Suprapubic skin (tissue), 4 donors: ENCODE measurements around the gene NR2F6.

Source experiments
- EP300 ChIP-seq: sonication (generic); formaldehyde crosslinking; IDR thresholded peaks from one replicate; pipeline ENCODE4 v1.6.1; 2017; ENCODE audit warnings: antibody characterized with exemption
- POLR2A ChIP-seq, 2 donors: fragments of 450-650 bp; IDR thresholded peaks; one replicate each; pipeline ENCODE4 v1.6.1; 2017; ENCODE audit warnings: antibody characterized with exemption in 2 of 2, mild to moderate bottlenecking in 2 of 2, moderate library complexity in 2 of 2
- POLR2AphosphoS5 ChIP-seq, 3 donors: sonication (generic); formaldehyde crosslinking; IDR thresholded peaks; one replicate each; pipeline ENCODE4 v1.6.1; 2017; ENCODE audit warnings: antibody characterized with exemption in 3 of 3
- TF ChIP-seq, protein P1 (sequence below), 2 donors: fragments of 200-600 bp in 1 of 2; fragments of 450-650 bp in 1 of 2; sonication (generic) in 1 of 2; IDR thresholded peaks; one replicate each; pipeline ENCODE4 v1.5.1; 2016 to 2019; ENCODE audit warnings: antibody characterized with exemption in 2 of 2, mild to moderate bottlenecking in 1 of 2, moderate library complexity in 1 of 2

DNA sequence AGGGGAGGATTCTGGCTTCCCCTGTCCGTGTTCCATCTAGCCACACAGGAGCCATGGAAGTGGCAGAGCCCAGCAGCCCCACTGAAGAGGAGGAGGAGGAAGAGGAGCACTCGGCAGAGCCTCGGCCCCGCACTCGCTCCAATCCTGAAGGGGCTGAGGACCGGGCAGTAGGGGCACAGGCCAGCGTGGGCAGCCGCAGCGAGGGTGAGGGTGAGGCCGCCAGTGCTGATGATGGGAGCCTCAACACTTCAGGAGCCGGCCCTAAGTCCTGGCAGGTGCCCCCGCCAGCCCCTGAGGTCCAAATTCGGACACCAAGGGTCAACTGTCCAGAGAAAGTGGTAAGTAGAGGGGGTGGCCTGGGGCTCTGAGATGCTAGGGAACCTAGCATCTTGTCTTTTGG, 23.0 kb upstream of the NR2F6 start:
- TF ChIP-seq, protein P1, sequence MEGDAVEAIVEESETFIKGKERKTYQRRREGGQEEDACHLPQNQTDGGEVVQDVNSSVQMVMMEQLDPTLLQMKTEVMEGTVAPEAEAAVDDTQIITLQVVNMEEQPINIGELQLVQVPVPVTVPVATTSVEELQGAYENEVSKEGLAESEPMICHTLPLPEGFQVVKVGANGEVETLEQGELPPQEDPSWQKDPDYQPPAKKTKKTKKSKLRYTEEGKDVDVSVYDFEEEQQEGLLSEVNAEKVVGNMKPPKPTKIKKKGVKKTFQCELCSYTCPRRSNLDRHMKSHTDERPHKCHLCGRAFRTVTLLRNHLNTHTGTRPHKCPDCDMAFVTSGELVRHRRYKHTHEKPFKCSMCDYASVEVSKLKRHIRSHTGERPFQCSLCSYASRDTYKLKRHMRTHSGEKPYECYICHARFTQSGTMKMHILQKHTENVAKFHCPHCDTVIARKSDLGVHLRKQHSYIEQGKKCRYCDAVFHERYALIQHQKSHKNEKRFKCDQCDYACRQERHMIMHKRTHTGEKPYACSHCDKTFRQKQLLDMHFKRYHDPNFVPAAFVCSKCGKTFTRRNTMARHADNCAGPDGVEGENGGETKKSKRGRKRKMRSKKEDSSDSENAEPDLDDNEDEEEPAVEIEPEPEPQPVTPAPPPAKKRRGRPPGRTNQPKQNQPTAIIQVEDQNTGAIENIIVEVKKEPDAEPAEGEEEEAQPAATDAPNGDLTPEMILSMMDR (IDR thresholded peaks at IDR 0.05) = no peak
- TF ChIP-seq POLR2A (IDR thresholded peaks at IDR 0.05) = no peak
- no peak for TF ChIP-seq POLR2AphosphoS5 (IDR thresholded peaks at IDR 0.05)
- no peak for TF ChIP-seq EP300
